Endothelial cell of coronary artery (primary cell): Measurements from ENCODE around the gene TMCO2. TPM values are rescaled to one million over a fixed set of nuclear protein-coding genes. Genes with fewer than 3 reads are reported as not detected.

Source experiments
- total RNA-seq: library from RNA; depleted of rRNA; stranded (reverse); fragments of >200 nt; gene quantifications from 2 replicates; pipeline ENCODE4 v1.2.3, GENCODE V29; 2014

TMCO2 gene
- not detected in 2 replicates for total RNA-seq

DNA sequence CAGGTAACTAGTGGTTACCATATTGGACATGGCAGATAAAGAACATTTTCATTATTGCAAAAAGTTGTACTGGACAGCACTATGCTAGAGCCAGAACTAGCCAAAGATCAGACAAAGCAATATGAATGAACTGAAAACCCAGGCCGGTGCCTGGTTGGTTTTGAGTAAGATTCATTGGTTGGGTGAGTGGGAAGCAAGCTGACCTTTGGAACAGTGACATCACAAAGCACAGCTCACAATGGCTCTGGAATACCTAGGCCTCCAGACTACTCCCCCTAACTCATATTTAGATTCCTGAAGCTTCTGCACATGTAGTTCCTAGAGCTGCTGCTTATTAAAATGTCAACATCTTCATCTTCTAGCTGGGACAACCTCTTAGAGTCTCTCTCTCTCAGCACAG lies at the start of gene TMCO2:
Gene TMCO2, plus strand, starts transcription at position 283 of the 400 bp plus-strand sequence. Its CDS starts 57 bp downstream, at position 340.

DNA sequence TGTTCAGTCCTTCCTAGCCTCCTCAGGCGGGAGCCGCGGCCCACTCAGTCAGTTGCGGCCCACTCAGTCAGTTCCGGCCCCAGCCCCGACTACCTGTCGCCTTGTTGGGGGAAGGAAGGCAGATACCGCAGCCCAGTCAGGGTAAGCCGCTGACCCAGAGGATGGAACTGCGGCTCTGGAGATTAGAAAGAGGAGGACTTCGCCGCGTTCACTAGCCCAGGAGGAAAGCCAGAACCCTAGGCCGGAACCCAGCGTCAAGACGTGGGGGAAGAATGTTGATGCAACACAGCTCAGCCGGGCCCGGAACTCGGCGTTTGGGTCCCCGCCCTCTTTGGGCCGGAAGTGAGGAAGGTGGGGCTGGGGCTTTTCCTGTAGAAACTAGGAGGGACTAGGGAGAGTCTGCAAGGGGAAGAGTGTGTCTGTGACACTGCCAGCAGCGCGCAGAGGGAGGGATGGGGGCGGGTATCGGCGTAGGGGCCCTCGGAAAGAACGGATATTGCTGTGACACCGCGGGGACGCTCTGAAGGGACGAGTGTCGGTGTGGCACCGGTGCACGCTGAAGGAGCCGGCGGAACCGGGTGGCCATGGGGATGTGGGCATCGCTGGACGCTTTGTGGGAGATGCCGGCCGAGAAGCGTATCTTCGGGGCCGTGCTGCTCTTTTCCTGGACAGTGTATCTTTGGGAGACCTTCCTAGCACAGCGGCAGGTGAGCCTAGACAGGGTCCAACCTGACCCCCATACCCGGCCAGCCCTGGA lies 10.1 kb downstream of the TMCO2 start, which contains the start of gene ZMPSTE24:
Gene ZMPSTE24, plus strand, starts transcription at position 549 of the 757 bp plus-strand sequence. Its CDS starts 36 bp downstream, at position 585.

Other genes with a start within 250 kb of the TMCO2 start
- 458 and 534 TPM in 2 replicates for gene CAP1, start 207.2 kb upstream of the TMCO2 start, total RNA-seq
- gene PPT1, start 150.7 kb upstream of the TMCO2 start, total RNA-seq = 49.0 and 52.8 TPM in 2 replicates
- gene RLF, start 86.5 kb upstream of the TMCO2 start, total RNA-seq = 19.3 and 32.8 TPM in 2 replicates
- 54.6 and 58.1 TPM in 2 replicates for gene ZMPSTE24, start 10.3 kb downstream of the TMCO2 start, total RNA-seq
- 0.09 and 0.28 TPM in 2 replicates for gene COL9A2, start 69.3 kb downstream of the TMCO2 start, total RNA-seq
- 4.4 and 5.7 TPM in 2 replicates for gene SMAP2, start 125.8 kb downstream of the TMCO2 start, total RNA-seq
- 2.7 and 3.2 TPM in 2 replicates for gene ZFP69B, start 202.5 kb downstream of the TMCO2 start, total RNA-seq
- 1.9 and 3.7 TPM in 2 replicates for gene ZFP69, start 229.4 kb downstream of the TMCO2 start, total RNA-seq